ENCODE results near the gene CPNE5.

- no peak for TF ChIP-seq EP300 (IDR thresholded peaks at IDR 0.05)
- TF ChIP-seq POLR2A (IDR thresholded peaks at IDR 0.05; ENCODE audit: low read length), result no peak
- no peak for TF ChIP-seq CTCF (IDR thresholded peaks at IDR 0.05)
- no peak for TF ChIP-seq EHMT2 (IDR thresholded peaks at IDR 0.05; ENCODE audit: low read depth)
- TF ChIP-seq CHD4 (IDR thresholded peaks at IDR 0.05; ENCODE audit: borderline replicate concordance), result no peak
- TF ChIP-seq RFX5 (IDR thresholded peaks at IDR 0.05), result no peak
- TF ChIP-seq E2F6 (IDR thresholded peaks at IDR 0.05; ENCODE audit: borderline replicate concordance, low read depth), result no peak
- no peak for TF ChIP-seq USF2 (IDR thresholded peaks at IDR 0.05)
Measured at GRCh38 chr6:36758516-36759147, 80.6 kb downstream of the CPNE5 start.
